A673 (cell line): ENCODE measurements around the gene WDR87. TPM values are rescaled to one million over a fixed set of nuclear protein-coding genes. Genes with fewer than 3 reads are reported as not detected.

Source experiments
- BruUV-seq: library from RNA; stranded (reverse); fragments of 400-500 nt; replicated peaks from 2 replicates; lab custom pipeline; 2021; lab: Mats Ljungman, UMichigan
- CTCF ChIA-PET: fragments of 300-600 bp; sonication (Branson Sonifier 250); formaldehyde crosslinking; loops from one replicate; lab custom pipeline; 2022; ENCODE audit warnings: antibody characterized with exemption; lab: Charles Lee
- POLR2A ChIA-PET: fragments of 300-600 bp; sonication (Branson Sonifier 250); formaldehyde crosslinking; loops from one replicate; lab custom pipeline; 2022; ENCODE audit warnings: antibody characterized with exemption; ENCODE audit not compliant: low non-redundant PET; lab: Charles Lee
- DNase-seq: peaks from one replicate; pipeline ENCODE4 v3.0.0-alpha.2; 2015; ENCODE audit warnings: low spot score
- H3K27ac ChIP-seq: fragments of 200-600 bp; sonication (generic); 2 replicates; pipeline ENCODE4 v1.5.1; 2016; ENCODE audit warnings: mixed run types, low read depth, mild to moderate bottlenecking, mixed read lengths, antibody characterized with exemption, low read length; ENCODE audit not compliant: poor library complexity, severe bottlenecking
- H3K27me3 ChIP-seq: fragments of 200-600 bp; sonication (generic); replicated peaks from 2 replicates; pipeline ENCODE4 v1.6.1; 2017; ENCODE audit warnings: mixed run types, low read depth, mild to moderate bottlenecking, mixed read lengths, antibody characterized with exemption, low read length; ENCODE audit not compliant: insufficient read depth, poor library complexity
- H3K36me3 ChIP-seq: fragments of 200-600 bp; sonication (generic); 2 replicates; pipeline ENCODE4 v1.6.1; 2016; ENCODE audit warnings: mixed run types, mild to moderate bottlenecking, mixed read lengths, antibody characterized with exemption, low read length; ENCODE audit not compliant: insufficient read depth, poor library complexity, severe bottlenecking
- H3K4me1 ChIP-seq: fragments of 200-600 bp; sonication (generic); 2 replicates; pipeline ENCODE4 v1.6.1; 2017; ENCODE audit warnings: mixed run types, mild to moderate bottlenecking, mixed read lengths, antibody characterized with exemption, low read length; ENCODE audit not compliant: insufficient read depth, poor library complexity, severe bottlenecking
- H3K4me3 ChIP-seq: fragments of 200-600 bp; sonication (generic); 2 replicates; pipeline ENCODE4 v1.5.1; 2016; ENCODE audit warnings: low read depth, mixed run types, mild to moderate bottlenecking, mixed read lengths, low read length; ENCODE audit not compliant: poor library complexity, severe bottlenecking
- H3K9me3 ChIP-seq: fragments of 200-600 bp; sonication (generic); 2 replicates; pipeline ENCODE4 v1.6.1; 2016; ENCODE audit warnings: mixed run types, low read depth, mild to moderate bottlenecking, mixed read lengths, antibody characterized with exemption, low read length; ENCODE audit not compliant: poor library complexity, severe bottlenecking
- EZH2 ChIP-seq: fragments of 200-600 bp; sonication (generic); IDR thresholded peaks from 2 replicates; pipeline ENCODE4 v1.6.1; 2017; ENCODE audit warnings: borderline replicate concordance, low read depth, mild to moderate bottlenecking, mixed read lengths, antibody characterized with exemption, low read length; ENCODE audit not compliant: poor library complexity, severe bottlenecking
- intact Hi-C: fragments of 100-400 bp; cut with micrococcal nuclease; formaldehyde crosslinking; loops from one replicate; pipeline ENCODE4 v1.10.0; 2022; ENCODE audit not compliant: unreplicated experiment
- total RNA-seq: library from RNA; stranded (reverse); gene quantifications from 2 replicates; pipeline ENCODE4 v1.2.3, GENCODE V29; 2021
- TF ChIP-seq, protein P1 (sequence below): fragments of 300-800, 200-600 bp; sonication (generic); conservative IDR thresholded peaks from 2 replicates; pipeline ENCODE4 v1.5.1; 2017; ENCODE audit warnings: low read depth, mild to moderate bottlenecking, antibody characterized with exemption, low read length, moderate library complexity, mixed read lengths

WDR87 gene
- total RNA-seq, 1 experiment from 2014 or later: not detected

GRCh38 chr19:37936166-37936565, 29.8 kb upstream of the WDR87 start:
- Histone ChIP-seq H3K36me3 (no peaks in the 10 kb centered on the region), H3K27ac (no peak overlapping the region), H3K27me3 (no peaks in the 10 kb centered on the region), H3K4me1 (no peaks in the 10 kb centered on the region), H3K9me3 (no peaks in the 10 kb centered on the region), H3K4me3 (no peak overlapping the region)
- DNase-seq: no peak
- ChIA-PET POLR2A (no interaction called here), CTCF (no interaction called here)
- intact Hi-C loops: no loop called here
- TF ChIP-seq, protein P1, sequence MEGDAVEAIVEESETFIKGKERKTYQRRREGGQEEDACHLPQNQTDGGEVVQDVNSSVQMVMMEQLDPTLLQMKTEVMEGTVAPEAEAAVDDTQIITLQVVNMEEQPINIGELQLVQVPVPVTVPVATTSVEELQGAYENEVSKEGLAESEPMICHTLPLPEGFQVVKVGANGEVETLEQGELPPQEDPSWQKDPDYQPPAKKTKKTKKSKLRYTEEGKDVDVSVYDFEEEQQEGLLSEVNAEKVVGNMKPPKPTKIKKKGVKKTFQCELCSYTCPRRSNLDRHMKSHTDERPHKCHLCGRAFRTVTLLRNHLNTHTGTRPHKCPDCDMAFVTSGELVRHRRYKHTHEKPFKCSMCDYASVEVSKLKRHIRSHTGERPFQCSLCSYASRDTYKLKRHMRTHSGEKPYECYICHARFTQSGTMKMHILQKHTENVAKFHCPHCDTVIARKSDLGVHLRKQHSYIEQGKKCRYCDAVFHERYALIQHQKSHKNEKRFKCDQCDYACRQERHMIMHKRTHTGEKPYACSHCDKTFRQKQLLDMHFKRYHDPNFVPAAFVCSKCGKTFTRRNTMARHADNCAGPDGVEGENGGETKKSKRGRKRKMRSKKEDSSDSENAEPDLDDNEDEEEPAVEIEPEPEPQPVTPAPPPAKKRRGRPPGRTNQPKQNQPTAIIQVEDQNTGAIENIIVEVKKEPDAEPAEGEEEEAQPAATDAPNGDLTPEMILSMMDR: no peak
- no peak for TF ChIP-seq EZH2
- no TSS peak for BruUV-seq

DNA sequence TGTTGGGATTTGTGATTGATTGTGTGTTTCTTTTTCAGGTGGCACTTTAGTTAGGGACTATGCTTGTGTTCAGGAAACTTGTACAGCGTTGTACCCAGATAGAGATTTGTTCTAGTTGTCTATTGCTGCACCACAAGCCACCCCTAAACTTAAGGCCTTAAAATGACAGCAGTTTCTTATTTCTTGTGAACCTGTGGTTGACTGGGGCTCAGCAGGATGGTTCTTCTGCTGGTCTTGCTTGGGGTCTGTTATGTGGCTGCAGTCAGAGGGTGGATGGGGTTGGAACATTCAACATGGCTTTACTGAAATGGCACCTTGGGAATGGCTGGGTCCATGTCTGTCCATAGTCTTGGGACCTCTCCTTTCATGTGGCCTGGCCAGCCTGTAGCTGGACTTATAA, 28.9 kb upstream of the WDR87 start:
- no TSS peak for BruUV-seq
- Histone ChIP-seq H3K27me3 (no peaks in the 10 kb centered on the region), H3K27ac (no peak overlapping the region), H3K9me3 (no peaks in the 10 kb centered on the region), H3K4me1 (no peaks in the 10 kb centered on the region), H3K36me3 (no peaks in the 10 kb centered on the region), H3K4me3 (no peak overlapping the region)
- intact Hi-C loops: no loop called here
- CTCF ChIA-PET: no interaction called here
- POLR2A ChIA-PET: no interaction called here
- no peak for DNase-seq
- TF ChIP-seq, protein P1: no peak
- TF ChIP-seq EZH2: no peak

DNA sequence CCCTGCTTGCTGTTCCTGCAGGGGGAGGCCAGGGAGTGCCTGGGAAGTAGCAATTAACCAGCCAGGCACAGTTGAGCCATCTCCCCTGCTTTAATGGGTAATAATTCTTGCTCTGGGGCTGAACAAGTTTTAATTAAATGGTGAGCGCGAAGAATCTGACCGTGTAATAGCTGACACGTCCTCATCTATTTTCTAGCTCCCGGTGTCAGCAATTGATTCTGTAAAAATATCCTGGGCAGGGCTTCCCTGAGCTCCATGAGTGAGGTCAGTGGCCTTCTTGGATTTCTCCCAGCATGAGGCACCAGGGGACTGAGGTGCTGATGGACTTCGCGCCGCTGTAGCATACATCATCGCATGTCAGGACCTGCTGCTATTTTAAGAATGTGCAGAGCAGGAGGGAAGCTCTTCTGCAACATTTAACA, 27.6 kb upstream of the WDR87 start:
- DNase-seq: no peak
- intact Hi-C loops: no loop called here
- ChIA-PET CTCF (no interaction called here), POLR2A (no interaction called here)
- no TSS peak for BruUV-seq
- H3K9me3 ChIP-seq: no peaks in the 10 kb centered on the region
- no peak overlapping the region for H3K27ac ChIP-seq
- TF ChIP-seq, protein P1: no peak
- no peak for TF ChIP-seq EZH2
- no peaks in the 10 kb centered on the region for H3K36me3 ChIP-seq
- no peaks in the 10 kb centered on the region for H3K27me3 ChIP-seq
- no peaks in the 10 kb centered on the region for H3K4me1 ChIP-seq
- H3K4me3 ChIP-seq: no peak overlapping the region
